ENCODE data around the gene CCDC152.

DNA sequence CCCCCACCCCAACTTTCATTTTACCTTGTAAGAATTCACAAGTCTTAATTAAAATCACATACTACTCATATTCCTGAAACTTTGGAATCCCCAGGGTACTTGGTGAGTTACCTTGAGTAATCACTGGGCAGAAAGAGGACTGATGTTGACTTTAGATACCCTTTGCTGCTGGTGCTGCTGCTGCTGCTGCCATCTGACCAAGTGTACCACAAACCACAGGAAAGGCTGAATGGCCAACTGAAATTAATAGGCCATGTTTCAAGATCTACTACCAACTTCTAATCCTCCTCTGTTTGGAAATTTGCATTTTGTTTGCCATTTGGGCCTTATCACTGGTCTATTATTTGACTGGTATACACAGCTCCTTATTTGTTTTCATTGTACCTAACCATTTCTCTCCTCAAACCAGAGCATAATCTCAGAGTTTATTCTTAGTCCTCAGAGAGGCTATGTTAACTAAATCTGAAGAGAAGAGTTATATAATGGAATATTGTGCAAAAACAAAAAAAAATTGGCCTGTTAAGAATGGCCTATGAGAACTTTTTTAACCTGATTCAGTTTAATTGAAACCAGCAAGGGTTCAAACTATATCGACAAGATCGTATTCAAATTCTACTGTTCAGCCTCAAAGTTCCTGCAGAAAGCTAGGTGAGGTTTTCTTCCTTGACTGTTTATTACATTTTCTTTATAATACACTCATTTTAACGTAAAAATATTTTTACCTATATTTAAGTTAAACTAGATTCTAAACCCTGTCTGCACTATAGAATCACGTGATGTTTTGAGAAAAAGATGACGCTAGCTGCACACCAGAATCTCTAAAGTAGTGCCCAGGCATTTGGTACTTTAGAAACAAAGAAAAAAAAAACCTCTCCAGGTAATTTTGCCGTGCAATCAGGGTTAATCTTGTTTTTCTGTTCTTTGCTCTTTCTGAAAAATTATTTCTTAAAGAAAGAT is 41.9 kb downstream of the CCDC152 start:
- no peak for TF ChIP-seq EZH2phosphoT487 (IDR thresholded peaks at IDR 0.05; ENCODE audit: borderline replicate concordance, low read length)
- no peak for TF ChIP-seq CTCF (conservative IDR thresholded peaks at IDR 0.05; ENCODE audit: low read depth, low read length)
- TF ChIP-seq EZH2 (IDR thresholded peaks at IDR 0.05; ENCODE audit: low read length, unreplicated experiment): no peak
